ENCODE measurements around the gene GATAD2A. TPM values are rescaled to one million over a fixed set of nuclear protein-coding genes. Genes with fewer than 3 reads are reported as not detected.
A peak's percentile ranks its signal among the peaks of the same experiment; 100 is the strongest.
"Not testable (repeated sequence)": the region's sequence is repeated elsewhere in the genome, so short reads cannot be mapped to it uniquely, and the experiment has no call there.

GATAD2A gene
- total RNA-seq, 2 experiments from 2014 or later, result 91.2 to 100 TPM

DNA sequence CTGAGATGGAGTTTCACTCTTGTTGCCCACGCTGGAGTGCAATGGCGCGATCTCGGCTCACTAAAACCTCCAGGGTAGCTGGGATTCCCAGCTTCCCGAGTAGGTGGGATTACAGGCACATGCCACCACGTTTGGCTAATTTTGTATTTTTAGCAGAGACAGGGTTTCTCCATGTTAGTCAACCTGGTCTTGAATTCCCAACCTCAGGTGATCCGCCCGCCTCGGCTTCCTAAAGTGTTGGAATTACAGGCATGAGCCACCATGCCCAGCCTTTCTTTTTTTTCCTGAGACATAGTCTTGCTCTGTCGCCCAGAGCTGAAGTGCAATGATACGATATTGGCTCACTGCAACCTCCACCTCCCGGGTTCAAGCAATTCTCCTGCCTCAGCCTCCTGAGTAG is 25.2 kb upstream of the GATAD2A start:
- intact Hi-C loops (cut with micrococcal nuclease); H3K9me3 Mint-ChIP-seq; H3K36me3 Mint-ChIP-seq (ENCODE audit: low read depth); H3K4me3 Mint-ChIP-seq; H3K27me3 Mint-ChIP-seq (ENCODE audit: low read depth); H3K27ac Mint-ChIP-seq; H3K4me1 Mint-ChIP-seq (ENCODE audit: low read depth); DNase-seq: not testable (repeated sequence)
- CTCF ChIA-PET, result interaction anchor here (0.8 kb wide), 1 partner anchor 14 kb away, joined by 3 read pairs; no protein-coding TSS in a partner anchor

DNA sequence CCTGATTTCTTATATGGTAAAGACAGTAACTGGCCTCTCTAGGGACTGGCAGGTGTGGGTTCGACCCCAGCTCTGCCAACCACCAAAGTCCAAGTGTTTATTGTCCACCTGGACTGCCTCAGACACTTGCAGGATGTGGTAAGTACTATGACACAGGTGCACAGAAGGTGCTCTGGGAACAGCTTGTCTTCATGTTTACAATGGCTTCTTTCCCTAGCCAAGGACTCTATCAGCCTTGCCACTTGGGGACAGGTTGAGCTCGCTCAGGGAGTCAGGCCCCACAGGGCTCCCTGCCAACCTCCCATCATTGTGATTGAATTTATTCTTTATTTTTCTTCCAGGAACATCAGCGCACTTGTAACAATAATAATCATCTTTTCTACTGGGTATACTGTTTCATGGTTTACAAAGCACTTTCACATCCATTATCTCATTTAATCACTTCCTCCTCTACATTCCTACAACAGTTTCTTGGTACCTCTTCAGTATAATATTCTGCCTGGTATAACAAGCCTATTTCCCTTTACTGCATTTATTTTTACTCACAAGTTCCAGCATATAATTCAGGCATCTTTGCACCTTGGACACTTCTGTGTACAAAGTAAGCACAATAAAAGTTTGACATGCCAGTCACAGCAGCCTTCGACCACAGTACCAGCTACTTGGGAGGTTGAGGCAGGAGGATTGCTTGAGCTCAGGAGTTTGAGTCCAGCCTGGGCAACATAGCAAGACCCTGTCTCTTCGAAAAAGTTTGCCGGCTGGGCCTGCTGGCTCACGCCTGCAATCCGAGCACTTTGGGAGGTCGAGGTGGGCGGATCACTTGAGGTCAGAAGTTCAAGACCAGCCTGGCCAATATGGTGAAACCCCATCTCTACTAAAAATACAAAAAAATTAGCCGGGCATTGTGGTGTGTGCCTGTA is 24.2 kb upstream of the GATAD2A start:
- Mint-ChIP-seq H3K4me3 (no peak overlapping the region), H3K9me3 (no peaks in the 10 kb centered on the region), H3K36me3 (ENCODE audit: low read depth) (no peaks in the 10 kb centered on the region), H3K27me3 (ENCODE audit: low read depth) (no peaks in the 10 kb centered on the region), H3K4me1 (ENCODE audit: low read depth) (peaks cover 2% of the 10 kb centered on the region), H3K27ac (no peak overlapping the region)
- CTCF ChIA-PET, result interaction anchor here (0.6 to 1.7 kb wide), 2 partner anchors 12 to 97 kb away, joined by 5 read pairs; no protein-coding TSS in a partner anchor
- intact Hi-C loops (cut with micrococcal nuclease), result no loop called here
- no peak for DNase-seq

DNA sequence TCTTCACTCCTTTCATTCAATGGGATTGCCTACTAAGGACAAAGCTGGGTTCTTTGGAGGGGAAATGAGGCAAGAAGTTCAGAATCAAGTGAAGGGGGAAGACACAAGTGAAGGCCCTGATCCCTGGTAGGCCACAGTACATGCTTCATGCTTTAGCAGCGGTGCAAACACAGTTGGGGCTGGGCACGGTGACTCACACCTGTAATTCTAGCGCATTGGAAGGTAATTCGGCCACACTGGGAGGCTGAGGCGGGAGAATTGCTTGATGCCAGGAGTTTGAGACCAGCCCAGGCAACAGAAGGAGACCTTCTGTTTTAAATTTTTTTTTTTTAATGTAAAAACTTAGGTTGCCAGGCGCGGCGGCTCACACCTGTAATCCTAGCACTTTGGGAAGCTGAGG is 23.4 kb upstream of the GATAD2A start:
- Mint-ChIP-seq H3K27me3 (ENCODE audit: low read depth) (no peaks in the 10 kb centered on the region), H3K36me3 (ENCODE audit: low read depth) (no peaks in the 10 kb centered on the region), H3K27ac (no peak overlapping the region), H3K9me3 (no peaks in the 10 kb centered on the region), H3K4me1 (ENCODE audit: low read depth) (peaks cover 7% of the 10 kb centered on the region), H3K4me3 (no peak overlapping the region)
- CTCF ChIA-PET, result interaction anchor here (0.7 to 1.7 kb wide), 3 partner anchors 13 to 789 kb away, joined by 4 to 5 read pairs (median 4); no protein-coding TSS in a partner anchor
- intact Hi-C loops (cut with micrococcal nuclease), result no loop called here
- DNase-seq, result no peak

DNA sequence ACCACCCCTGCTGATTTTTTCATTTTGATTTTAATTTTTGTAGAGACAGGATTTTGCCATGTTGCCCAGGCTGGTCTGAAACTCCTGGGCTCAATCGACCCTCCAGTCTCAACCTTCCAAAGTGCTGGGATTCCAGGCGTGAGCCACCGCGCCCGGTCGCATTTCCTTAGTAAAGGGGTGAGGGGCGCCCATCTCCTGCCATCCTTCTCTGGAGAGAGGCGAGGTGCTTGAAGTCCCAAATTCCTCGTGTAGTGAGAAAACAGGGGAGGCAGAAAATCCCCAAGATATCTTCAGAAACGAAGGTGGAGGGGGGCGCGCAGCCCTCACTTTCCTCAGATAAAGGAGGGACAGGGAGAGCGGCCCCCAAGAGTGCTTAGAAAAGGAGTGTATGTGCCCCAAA is 21.0 kb upstream of the GATAD2A start:
- Mint-ChIP-seq H3K27ac (no peak overlapping the region), H3K4me3 (peak overlapping the region; percentile 84), H3K36me3 (ENCODE audit: low read depth) (no peaks in the 10 kb centered on the region), H3K4me1 (ENCODE audit: low read depth) (peaks cover 31% of the 10 kb centered on the region), H3K27me3 (ENCODE audit: low read depth) (no peaks in the 10 kb centered on the region), H3K9me3 (no peaks in the 10 kb centered on the region)
- DNase-seq, result no peak
- intact Hi-C loops (cut with micrococcal nuclease), result no loop called here
- CTCF ChIA-PET, result interaction anchor here (1.0 to 1.1 kb wide), 3 partner anchors 8 to 105 kb away, joined by 3 to 6 read pairs (median 3); no protein-coding TSS in a partner anchor

DNA sequence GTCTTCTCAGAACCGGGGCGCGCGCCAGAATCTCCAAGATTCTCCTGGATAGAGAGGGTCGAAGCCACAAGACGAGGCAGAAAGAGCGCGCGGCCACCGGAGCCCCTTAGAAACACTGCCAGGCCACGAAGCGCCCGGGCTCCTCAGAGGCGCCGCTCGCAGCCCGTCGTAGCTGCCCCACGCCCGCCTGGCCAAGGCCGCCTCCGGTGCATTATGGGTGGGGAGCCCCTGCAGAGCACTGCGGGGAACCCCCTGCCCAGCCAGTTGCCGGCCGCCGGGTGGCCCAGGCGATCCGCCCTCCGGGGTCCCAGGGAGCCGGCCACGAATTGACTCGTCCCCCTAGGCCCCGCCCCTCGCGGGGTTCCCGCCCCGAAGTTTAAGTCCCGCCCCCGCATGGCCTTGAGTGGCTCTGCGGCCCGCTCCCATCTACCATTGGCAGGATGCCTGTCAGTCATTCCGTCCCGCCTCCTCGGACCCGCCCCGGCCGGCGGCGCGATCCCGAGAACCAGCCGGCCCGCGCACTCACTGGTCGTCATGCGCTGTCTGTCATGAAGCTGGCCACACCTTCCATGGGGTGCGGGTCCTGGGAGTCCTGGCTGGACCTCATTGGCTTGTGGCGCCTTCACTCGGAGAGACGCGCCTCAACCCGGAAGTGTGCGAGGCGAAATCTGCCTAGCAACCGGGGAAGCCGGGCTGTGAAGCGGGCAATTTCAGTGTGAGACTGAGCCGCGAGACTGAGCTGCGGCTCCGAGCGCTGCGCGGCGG is 20.2 kb upstream of the GATAD2A start:
- H3K36me3 Mint-ChIP-seq (ENCODE audit: low read depth), result no peaks in the 10 kb centered on the region
- H3K9me3 Mint-ChIP-seq, result no peaks in the 10 kb centered on the region
- H3K4me3 Mint-ChIP-seq, result peak overlapping the region; percentile 84
- H3K4me1 Mint-ChIP-seq (ENCODE audit: low read depth), result peaks cover 38% of the 10 kb centered on the region
- H3K27ac Mint-ChIP-seq, result peak overlapping the region; percentile 72
- intact Hi-C loops (cut with micrococcal nuclease), result loop anchor here (1.0 to 5.0 kb wide), 9 partner anchors 12 to 277 kb away; partner anchors contain the start of genes ATP13A1, GATAD2A, MAU2 and SUGP1
- H3K27me3 Mint-ChIP-seq (ENCODE audit: low read depth), result no peaks in the 10 kb centered on the region
- CTCF ChIA-PET, result interaction anchor here (0.6 to 1.1 kb wide), 4 partner anchors 9 to 831 kb away, joined by 3 to 6 read pairs (median 4); no protein-coding TSS in a partner anchor
- DNase-seq, result peak; percentile 100

DNA sequence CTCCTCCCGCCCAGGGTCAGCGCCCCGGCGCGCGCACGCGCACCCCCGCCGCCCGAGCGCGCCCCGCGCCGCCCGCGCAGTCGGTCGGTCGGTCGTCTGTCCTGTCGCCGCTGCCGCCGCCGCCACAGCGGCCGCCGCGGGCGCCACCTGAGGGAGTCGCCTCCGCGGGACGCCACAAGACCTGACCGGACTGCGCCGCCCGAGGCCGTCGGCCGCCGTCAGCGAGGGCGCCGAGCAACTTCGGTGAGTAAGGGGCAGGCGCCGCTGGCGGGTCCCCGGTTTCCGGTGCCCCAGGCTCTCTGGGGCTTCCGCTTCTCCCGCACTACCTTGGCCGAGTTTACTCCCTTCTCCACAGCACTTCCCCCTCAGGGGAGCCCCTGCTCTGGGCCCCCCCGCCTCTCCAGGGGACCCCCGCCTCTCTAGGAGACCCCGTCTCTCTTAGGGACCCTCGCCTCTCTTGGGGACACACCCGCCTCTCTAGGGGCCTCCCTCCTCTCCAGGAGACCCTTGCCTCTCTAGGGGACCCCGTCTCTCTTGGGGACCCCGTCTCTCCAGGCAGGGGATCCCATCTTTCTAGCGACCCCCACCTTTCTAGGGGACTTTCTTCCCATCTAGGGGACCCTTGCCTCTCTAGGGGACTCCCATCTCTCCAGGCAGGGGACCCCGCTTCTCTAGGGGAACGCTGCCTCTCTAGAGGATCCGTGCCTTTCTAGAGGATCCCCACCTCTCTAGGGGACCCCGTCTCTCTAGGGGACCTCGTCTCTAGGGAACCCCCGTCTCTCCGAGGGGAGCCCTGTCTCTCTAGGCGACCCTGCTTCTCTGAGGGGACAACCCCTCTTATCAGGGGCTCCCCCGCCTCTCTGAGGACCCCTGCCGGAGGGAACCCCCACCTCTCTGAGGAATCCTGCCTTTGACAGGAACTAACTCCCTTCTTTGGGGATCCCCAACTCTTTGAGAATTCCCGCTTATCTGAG is 19.3 kb upstream of the GATAD2A start:
- intact Hi-C loops (cut with micrococcal nuclease), result loop anchor here (1.0 to 5.0 kb wide), 9 partner anchors 13 to 276 kb away; partner anchors contain the start of genes ATP13A1, GATAD2A, MAU2 and SUGP1
- H3K9me3 Mint-ChIP-seq, result no peaks in the 10 kb centered on the region
- peak; percentile 72 for DNase-seq
- peak overlapping the region; percentile 75 for H3K27ac Mint-ChIP-seq
- H3K4me3 Mint-ChIP-seq, result peak overlapping the region; percentile 84
- CTCF ChIA-PET, result interaction anchor here (0.6 kb wide), 2 partner anchors 71 to 832 kb away, joined by 3 to 6 read pairs; no protein-coding TSS in a partner anchor
- no peaks in the 10 kb centered on the region for H3K36me3 Mint-ChIP-seq (ENCODE audit: low read depth)
- H3K4me1 Mint-ChIP-seq (ENCODE audit: low read depth), result peaks cover 47% of the 10 kb centered on the region
- H3K27me3 Mint-ChIP-seq (ENCODE audit: low read depth), result no peaks in the 10 kb centered on the region

DNA sequence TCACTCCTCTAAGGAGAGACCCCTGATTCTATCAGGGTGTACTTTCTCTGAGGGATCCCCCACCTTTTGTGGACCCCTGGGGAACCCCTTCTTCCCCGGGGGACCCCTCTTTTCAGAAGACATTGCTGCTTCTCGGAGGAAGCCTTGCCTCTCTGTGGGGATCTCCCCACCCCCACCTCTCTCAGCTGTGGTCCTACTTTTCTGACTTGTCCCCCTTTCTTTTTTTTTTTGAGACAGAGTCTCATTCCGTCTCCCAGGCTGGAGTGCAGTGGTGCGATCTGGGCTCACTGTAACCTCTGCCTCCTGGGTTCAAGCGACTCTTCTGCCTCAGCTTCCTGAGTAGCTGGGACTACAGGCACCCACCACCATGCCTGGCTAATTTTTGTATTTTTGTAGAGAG is 18.4 kb upstream of the GATAD2A start:
- Mint-ChIP-seq H3K36me3 (ENCODE audit: low read depth) (no peaks in the 10 kb centered on the region), H3K9me3 (no peaks in the 10 kb centered on the region), H3K4me1 (ENCODE audit: low read depth) (peaks cover 51% of the 10 kb centered on the region), H3K4me3 (peak overlapping the region; percentile 80), H3K27ac (peak overlapping the region; percentile 75), H3K27me3 (ENCODE audit: low read depth) (no peaks in the 10 kb centered on the region)
- CTCF ChIA-PET, result interaction anchor here (0.6 to 1.2 kb wide), 2 partner anchors 70 to 103 kb away, joined by 3 read pairs; no protein-coding TSS in a partner anchor
- intact Hi-C loops (cut with micrococcal nuclease), result loop anchor here (5.0 kb wide), 1 partner anchor 275 kb away; the partner anchor contains the start of gene ATP13A1
- no peak for DNase-seq

DNA sequence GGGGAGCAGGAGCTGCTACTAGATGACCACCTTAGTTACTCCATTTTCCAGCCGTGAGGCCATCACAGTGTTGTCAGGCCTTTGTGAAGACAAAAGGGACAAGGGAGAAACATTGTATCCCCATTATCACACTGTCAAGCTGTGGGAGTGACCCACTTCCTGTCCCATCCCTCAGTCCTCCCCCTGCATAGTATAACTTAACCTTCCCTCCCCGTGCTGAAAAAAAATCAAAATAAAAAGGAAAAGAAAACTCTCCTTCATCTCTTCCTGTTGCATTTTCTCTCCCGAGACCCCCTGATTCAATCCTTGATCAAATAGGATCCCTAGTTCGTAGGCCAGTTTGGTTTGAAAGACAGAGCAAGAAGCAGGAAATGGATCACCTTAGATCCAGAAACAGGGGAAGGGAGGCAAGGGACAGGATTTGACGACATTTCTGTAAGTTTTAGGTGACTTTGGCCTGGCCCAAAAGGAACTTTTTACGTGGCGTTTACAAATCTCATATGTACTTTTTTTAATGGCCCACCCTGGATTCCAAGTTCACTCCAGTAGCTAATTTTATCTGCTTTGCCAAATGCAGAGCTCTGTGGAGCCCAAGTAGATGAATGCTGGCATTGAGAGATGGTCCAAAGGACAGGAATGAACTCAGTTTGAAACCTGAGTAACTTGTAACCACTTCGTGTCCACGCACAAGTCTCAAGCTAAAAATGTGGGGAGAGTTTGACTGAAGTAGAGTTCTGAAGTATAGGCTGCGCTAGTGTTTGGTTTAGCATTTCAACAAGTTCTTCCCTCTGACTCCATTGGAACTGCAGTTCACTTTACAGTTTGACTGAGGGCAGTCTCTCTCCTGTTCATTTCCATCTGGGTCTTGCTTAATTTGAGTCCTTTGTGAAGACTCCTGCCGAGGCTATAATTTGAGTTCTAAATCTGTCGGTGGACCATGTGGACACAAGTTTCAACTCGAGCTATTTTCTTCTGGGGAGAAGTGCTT is 16.6 kb upstream of the GATAD2A start:
- CTCF ChIA-PET, result interaction anchor here (1.1 to 1.2 kb wide), 2 partner anchors 18 to 214 kb away, joined by 3 to 4 read pairs; no protein-coding TSS in a partner anchor
- Mint-ChIP-seq H3K27me3 (ENCODE audit: low read depth) (no peaks in the 10 kb centered on the region), H3K27ac (peak overlapping the region; percentile 59), H3K9me3 (no peaks in the 10 kb centered on the region), H3K36me3 (ENCODE audit: low read depth) (no peaks in the 10 kb centered on the region), H3K4me3 (peak overlapping the region; percentile 5), H3K4me1 (ENCODE audit: low read depth) (peaks cover 64% of the 10 kb centered on the region)
- intact Hi-C loops (cut with micrococcal nuclease), result loop anchor here (5.0 kb wide), 1 partner anchor 273 kb away; the partner anchor contains the start of gene ATP13A1
- DNase-seq, result no peak

DNA sequence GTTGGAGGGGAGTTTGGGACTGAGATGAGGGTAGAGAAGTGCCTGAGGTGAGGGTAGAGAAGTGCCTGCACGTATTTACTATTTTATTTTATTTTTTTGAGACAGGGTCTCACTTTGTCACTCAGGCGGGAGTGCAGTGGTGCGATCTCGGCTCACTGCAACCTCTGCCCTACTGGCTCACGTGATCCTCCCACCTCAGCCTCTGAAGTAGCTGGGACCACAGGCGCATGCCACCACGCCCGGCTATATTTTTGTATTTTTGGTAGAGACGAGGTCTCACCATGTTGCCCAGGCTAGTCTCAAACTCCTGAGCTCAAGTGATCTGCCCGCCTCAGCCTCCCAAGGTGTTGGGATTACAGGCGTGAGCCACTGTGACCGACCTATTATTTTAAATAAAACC is 15.8 kb upstream of the GATAD2A start:
- Mint-ChIP-seq H3K4me1 (ENCODE audit: low read depth) (peaks cover 72% of the 10 kb centered on the region), H3K27ac (peak overlapping the region; percentile 59)
- not testable (repeated sequence) for H3K4me3 Mint-ChIP-seq; DNase-seq; H3K36me3 Mint-ChIP-seq (ENCODE audit: low read depth); H3K9me3 Mint-ChIP-seq; H3K27me3 Mint-ChIP-seq (ENCODE audit: low read depth)
- CTCF ChIA-PET, result interaction anchor here (1.1 kb wide), 1 partner anchor 17 kb away, joined by 3 read pairs; no protein-coding TSS in a partner anchor
- intact Hi-C loops (cut with micrococcal nuclease), result loop anchor here (5.0 kb wide), 1 partner anchor 273 kb away; the partner anchor contains the start of gene ATP13A1

DNA sequence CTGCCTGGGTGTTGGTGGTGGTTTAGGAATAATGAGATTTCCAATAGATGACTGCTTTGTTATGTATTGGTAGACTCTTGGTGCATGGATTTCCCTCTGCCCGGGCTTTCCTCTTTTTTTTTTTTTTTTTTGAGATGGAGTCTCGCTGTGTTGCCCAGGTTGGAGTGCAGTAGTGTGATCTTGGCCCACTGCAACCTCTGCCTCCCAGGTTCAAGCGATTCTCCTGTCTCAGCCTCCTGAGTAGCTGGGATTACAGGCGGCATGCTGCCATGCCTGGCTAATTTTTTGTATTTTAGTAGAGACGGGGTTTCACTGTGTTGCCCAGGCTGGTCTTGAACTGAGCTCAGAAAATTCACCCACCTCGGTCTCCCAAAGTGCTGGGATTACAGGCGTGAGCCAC is 11.1 kb upstream of the GATAD2A start:
- DNase-seq; intact Hi-C loops (cut with micrococcal nuclease); H3K27me3 Mint-ChIP-seq (ENCODE audit: low read depth); H3K9me3 Mint-ChIP-seq; H3K36me3 Mint-ChIP-seq (ENCODE audit: low read depth); H3K27ac Mint-ChIP-seq; H3K4me3 Mint-ChIP-seq: not testable (repeated sequence)
- CTCF ChIA-PET, result interaction anchor here (0.7 kb wide), 1 partner anchor 9 kb away, joined by 3 read pairs; no protein-coding TSS in a partner anchor
- H3K4me1 Mint-ChIP-seq (ENCODE audit: low read depth), result peaks cover 52% of the 10 kb centered on the region

Data from activated naive CD4-positive, alpha-beta T cell treated with anti-CD3 and anti-CD28 coated beads for 36 hours (primary cell).